Measurements from ENCODE around the gene TAF1B. TPM values are rescaled to one million over a fixed set of nuclear protein-coding genes. Genes with fewer than 3 reads are reported as not detected.
"Not testable (repeated sequence)": the region's sequence is repeated elsewhere in the genome, so short reads cannot be mapped to it uniquely, and the experiment has no call there.

The TAF1B gene
- total RNA-seq, 1 donor: 49.3 TPM

GRCh38 chr2:9831670-9832069 lies 11.6 kb upstream of the TAF1B start:
- no peak overlapping the region for H3K4me3 ChIP-seq (ENCODE audit: low read depth, low read length)
- TF ChIP-seq CTCF (IDR thresholded peaks at IDR 0.05; ENCODE audit: insufficient read depth, low read length): no peak
- no peak for DNase-seq (ENCODE audit: low read depth)

- TF ChIP-seq CTCF (IDR thresholded peaks at IDR 0.05; ENCODE audit: insufficient read depth, low read length): no peak
- H3K4me3 ChIP-seq (ENCODE audit: low read depth, low read length): no peak overlapping the region
- peak; percentile 88 for DNase-seq (ENCODE audit: low read depth)
Observed at GRCh38 chr2:9832586-9832985, 10.7 kb upstream of the TAF1B start.

GRCh38 chr2:9835068-9835467 lies 8.2 kb upstream of the TAF1B start:
- not testable (repeated sequence) for H3K4me3 ChIP-seq (ENCODE audit: low read depth, low read length); DNase-seq (ENCODE audit: low read depth)

- no peak overlapping the region for H3K4me3 ChIP-seq (ENCODE audit: low read depth, low read length)
- DNase-seq (ENCODE audit: low read depth): no peak
- no peak for TF ChIP-seq CTCF (IDR thresholded peaks at IDR 0.05; ENCODE audit: insufficient read depth, low read length)
Observed at GRCh38 chr2:9836074-9836473, 7.2 kb upstream of the TAF1B start.

GRCh38 chr2:9836517-9836916 lies 6.8 kb upstream of the TAF1B start:
- DNase-seq (ENCODE audit: low read depth): no peak

GRCh38 chr2:9837451-9837850 lies 5.8 kb upstream of the TAF1B start:
- no peak overlapping the region for H3K4me3 ChIP-seq (ENCODE audit: low read depth, low read length)
- no peak for TF ChIP-seq CTCF (IDR thresholded peaks at IDR 0.05; ENCODE audit: insufficient read depth, low read length)
- DNase-seq (ENCODE audit: low read depth): no peak

More at GRCh38 chr2:9836517-9836916, 6.8 kb upstream of the TAF1B start:
- H3K4me3 ChIP-seq (ENCODE audit: low read depth, low read length): no peak overlapping the region
- no peak for TF ChIP-seq CTCF (IDR thresholded peaks at IDR 0.05; ENCODE audit: insufficient read depth, low read length)

- no peak for DNase-seq (ENCODE audit: low read depth)
- no peak overlapping the region for H3K4me3 ChIP-seq (ENCODE audit: low read depth, low read length)
- no peak for TF ChIP-seq CTCF (IDR thresholded peaks at IDR 0.05; ENCODE audit: insufficient read depth, low read length)
Observed at GRCh38 chr2:9838391-9838790, 4.9 kb upstream of the TAF1B start.

All from fibroblast of the aortic adventitia (primary cell).